Duodenal mucosa (tissue), 2 donors: ENCODE results near the gene HRAS.

Experiments
- H3K27ac ChIP-seq: one replicate; pipeline ENCODE4 v1.7.0; 2013; ENCODE audit warnings: low read depth, low read length
- H3K27me3 ChIP-seq, 2 donors: one replicate each; pipeline ENCODE4 v1.7.0; 2013; ENCODE audit warnings: low read length in 2 of 2, control low read depth in 1 of 2; ENCODE audit not compliant: insufficient read depth in 2 of 2, control insufficient read depth in 1 of 2
- H3K36me3 ChIP-seq, 2 donors: one replicate each; pipeline ENCODE4 v1.7.0; 2013; ENCODE audit warnings: low read length in 2 of 2, control low read depth in 1 of 2; ENCODE audit not compliant: insufficient read depth in 2 of 2, control insufficient read depth in 1 of 2
- H3K4me1 ChIP-seq, 2 donors: one replicate each; pipeline ENCODE4 v1.7.0; 2013; ENCODE audit warnings: low read length in 2 of 2, control low read depth in 1 of 2; ENCODE audit not compliant: insufficient read depth in 2 of 2, control insufficient read depth in 1 of 2
- H3K4me3 ChIP-seq, 2 donors: one replicate each; pipeline ENCODE4 v1.7.0; 2013; ENCODE audit warnings: low read length in 2 of 2, low read depth in 1 of 2
- H3K9ac ChIP-seq, 2 donors: one replicate each; pipeline ENCODE4 v1.7.0; 2013; ENCODE audit warnings: low read length in 2 of 2, low read depth in 1 of 2
- H3K9me3 ChIP-seq, 2 donors: one replicate each; pipeline ENCODE4 v1.7.0; 2013; ENCODE audit warnings: low read length in 2 of 2, control low read depth in 1 of 2; ENCODE audit not compliant: control insufficient read depth in 1 of 2

Gene HRAS

GRCh38 chr11:506995-507726 lies 28.2 kb downstream of the HRAS start, which contains the start of gene RNH1:
RNH1 (minus strand) TSS chr11:507242; CDS start chr11:502162, 5,080 bp downstream.
- peak within 1 kb of the TSS; percentile 83 to 99 for H3K9ac ChIP-seq
- H3K27me3 ChIP-seq, result no peaks in the 10 kb centered on the region
- H3K4me3 ChIP-seq, result peak within 1 kb of the TSS; percentile 90 to 92
- no peaks in the 10 kb centered on the region for H3K9me3 ChIP-seq
- H3K36me3 ChIP-seq, result peaks cover 0 to 7% of the 10 kb centered on the region in 2 donors
- H3K4me1 ChIP-seq, result peaks cover 21 to 28% of the 10 kb centered on the region in 2 donors
- peak within 1 kb of the TSS; percentile 100 for H3K27ac ChIP-seq

GRCh38 chr11:506238-506994 lies 29.0 kb downstream of the HRAS start:
- Histone ChIP-seq H3K9ac (peak overlapping the region; percentile 83 to 99), H3K4me1 (peaks cover 21 to 28% of the 10 kb centered on the region in 2 donors), H3K9me3 (no peaks in the 10 kb centered on the region), H3K27ac (peak overlapping the region; percentile 100), H3K36me3 (peaks cover 0 to 15% of the 10 kb centered on the region in 2 donors), H3K27me3 (no peaks in the 10 kb centered on the region), H3K4me3 (peak overlapping the region; percentile 90 to 92)

- peaks cover 21 to 28% of the 10 kb centered on the region in 2 donors for H3K4me1 ChIP-seq
- peak overlapping the region; percentile 58 to 65 for H3K4me3 ChIP-seq
- no peaks in the 10 kb centered on the region for H3K27me3 ChIP-seq
- H3K27ac ChIP-seq, result no peak overlapping the region
- H3K9me3 ChIP-seq, result no peaks in the 10 kb centered on the region
- H3K36me3 ChIP-seq, result peaks cover 7 to 27% of the 10 kb centered on the region in 2 donors
- peak overlapping the region; percentile 43 to 49 for H3K9ac ChIP-seq
These were observed 30.4 kb downstream of the HRAS start for GRCh38 chr11:504994-505344.

- Histone ChIP-seq H3K9ac (peak overlapping the region; percentile 43 to 49), H3K9me3 (no peaks in the 10 kb centered on the region), H3K4me1 (peaks cover 21 to 28% of the 10 kb centered on the region in 2 donors), H3K27me3 (no peaks in the 10 kb centered on the region), H3K4me3 (peak overlapping the region; percentile 58 to 65), H3K27ac (no peak overlapping the region), H3K36me3 (peaks cover 13 to 30% of the 10 kb centered on the region in 2 donors)
These were observed 31.1 kb downstream of the HRAS start for GRCh38 chr11:504053-504993.

- peak overlapping the region; percentile 58 to 65 for H3K4me3 ChIP-seq
- H3K9ac ChIP-seq, result peak overlapping the region in 1 of 2 donors; percentile 43
- peaks cover 21 to 40% of the 10 kb centered on the region in 2 donors for H3K36me3 ChIP-seq
- H3K27me3 ChIP-seq, result no peaks in the 10 kb centered on the region
- no peaks in the 10 kb centered on the region for H3K9me3 ChIP-seq
- no peak overlapping the region for H3K27ac ChIP-seq
- H3K4me1 ChIP-seq, result peaks cover 21 to 28% of the 10 kb centered on the region in 2 donors
These were observed 32.0 kb downstream of the HRAS start for GRCh38 chr11:503179-503981.

- peaks cover 21 to 26% of the 10 kb centered on the region in 2 donors for H3K4me1 ChIP-seq
These were observed 32.8 kb downstream of the HRAS start for GRCh38 chr11:502288-503178.

GRCh38 chr11:501683-502287 lies 33.6 kb downstream of the HRAS start:
- no peak overlapping the region for H3K4me3 ChIP-seq
- no peaks in the 10 kb centered on the region for H3K9me3 ChIP-seq
- H3K4me1 ChIP-seq, result peaks cover 21 to 26% of the 10 kb centered on the region in 2 donors
- H3K27ac ChIP-seq, result no peak overlapping the region
- peaks cover 36 to 56% of the 10 kb centered on the region in 2 donors for H3K36me3 ChIP-seq
- no peak overlapping the region for H3K9ac ChIP-seq
- H3K27me3 ChIP-seq, result no peaks in the 10 kb centered on the region

More at GRCh38 chr11:502288-503178, 32.8 kb downstream of the HRAS start:
- no peaks in the 10 kb centered on the region for H3K27me3 ChIP-seq
- H3K36me3 ChIP-seq, result peaks cover 30 to 48% of the 10 kb centered on the region in 2 donors
- no peaks in the 10 kb centered on the region for H3K9me3 ChIP-seq
- no peak overlapping the region for H3K4me3 ChIP-seq
- no peak overlapping the region for H3K27ac ChIP-seq
- H3K9ac ChIP-seq, result no peak overlapping the region

GRCh38 chr11:501001-501682 lies 34.2 kb downstream of the HRAS start:
- no peak overlapping the region for H3K27ac ChIP-seq
- no peak overlapping the region for H3K4me3 ChIP-seq
- peaks cover 21 to 23% of the 10 kb centered on the region in 2 donors for H3K4me1 ChIP-seq
- peaks cover 38 to 59% of the 10 kb centered on the region in 2 donors for H3K36me3 ChIP-seq
- no peak overlapping the region for H3K9ac ChIP-seq
- H3K9me3 ChIP-seq, result no peaks in the 10 kb centered on the region
- H3K27me3 ChIP-seq, result no peaks in the 10 kb centered on the region
